Effector memory CD8-positive, alpha-beta T cell (primary cell): ENCODE results near the gene STK36.

Source experiments
- ATAC-seq: fragments of 150-1000 bp; cut with Tn5 transposase; replicated peaks from 2 replicates; pipeline ENCODE4 v1.10.0; 2021; ENCODE audit warnings: mild to moderate bottlenecking, moderate library complexity
- DNase-seq, 3 experiments: peaks; one replicate each; pipeline ENCODE4 v3.0.0; 2021
- H3K27ac Mint-ChIP-seq, 2 donors: one replicate each; pipeline ENCODE4 v1.8.0; 2022; ENCODE audit warnings: mild to moderate bottlenecking in 2 of 2, mixed read lengths in 2 of 2, moderate library complexity in 2 of 2
- H3K27me3 Mint-ChIP-seq, 2 donors: one replicate each; pipeline ENCODE4 v1.8.0; 2022; ENCODE audit warnings: mixed read lengths in 2 of 2
- H3K36me3 Mint-ChIP-seq: one replicate; pipeline ENCODE4 v1.8.0; 2022; ENCODE audit warnings: mild to moderate bottlenecking, moderate library complexity, mixed read lengths; ENCODE audit not compliant: insufficient read depth
- H3K4me1 Mint-ChIP-seq, 2 donors: one replicate each; pipeline ENCODE4 v1.8.0; 2022; ENCODE audit warnings: low read depth in 2 of 2, mixed read lengths in 2 of 2
- H3K4me3 Mint-ChIP-seq, 2 donors: one replicate each; pipeline ENCODE4 v1.8.0; 2022; ENCODE audit warnings: mild to moderate bottlenecking in 2 of 2, mixed read lengths in 2 of 2, moderate library complexity in 2 of 2
- H3K9me3 Mint-ChIP-seq, 2 donors: one replicate each; pipeline ENCODE4 v1.8.0; 2022; ENCODE audit warnings: mixed read lengths in 2 of 2

Gene STK36

DNA sequence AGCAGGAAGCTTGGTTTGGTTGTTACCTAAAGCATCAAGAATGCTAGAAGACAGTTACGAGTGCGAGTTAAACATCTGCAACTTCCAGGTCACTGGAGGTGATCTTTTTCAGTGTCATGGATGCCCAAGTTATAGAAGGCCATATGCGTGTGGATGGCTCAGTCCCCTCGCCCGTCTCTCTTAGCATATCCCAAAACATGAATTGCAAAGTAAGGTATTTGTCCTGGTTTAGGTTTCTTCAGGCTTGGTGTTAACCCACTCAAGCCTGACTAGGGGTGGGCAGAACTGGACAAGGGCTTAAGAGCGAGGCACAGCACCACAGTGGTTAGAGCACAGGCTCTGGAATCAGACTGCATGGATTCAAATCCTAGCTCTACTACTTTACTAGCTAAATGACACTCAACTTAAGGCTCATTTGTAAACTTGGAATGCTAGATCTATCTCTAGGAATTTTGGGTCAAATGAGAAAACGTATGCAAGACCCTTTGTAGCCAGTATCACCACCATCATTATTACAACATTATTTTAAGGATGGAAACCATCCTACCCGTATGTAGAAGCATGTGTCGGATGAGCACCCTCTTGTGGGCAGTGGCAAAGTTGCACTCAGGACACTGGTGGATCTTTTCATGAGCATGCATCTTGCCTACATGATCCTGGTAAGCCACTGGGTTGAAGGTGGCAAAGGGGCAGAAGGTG is 23.6 kb upstream of the STK36 start:
- Mint-ChIP-seq H3K36me3 (peaks cover 73% of the 10 kb centered on the region), H3K4me3 (no peak overlapping the region), H3K9me3 (no peaks in the 10 kb centered on the region), H3K4me1 (peaks cover 6 to 13% of the 10 kb centered on the region in 2 donors), H3K27me3 (no peaks in the 10 kb centered on the region), H3K27ac (no peak overlapping the region)
- ATAC-seq (peak; percentile 84), DNase-seq (peak; percentile 40 to 51 (median 40))

DNA sequence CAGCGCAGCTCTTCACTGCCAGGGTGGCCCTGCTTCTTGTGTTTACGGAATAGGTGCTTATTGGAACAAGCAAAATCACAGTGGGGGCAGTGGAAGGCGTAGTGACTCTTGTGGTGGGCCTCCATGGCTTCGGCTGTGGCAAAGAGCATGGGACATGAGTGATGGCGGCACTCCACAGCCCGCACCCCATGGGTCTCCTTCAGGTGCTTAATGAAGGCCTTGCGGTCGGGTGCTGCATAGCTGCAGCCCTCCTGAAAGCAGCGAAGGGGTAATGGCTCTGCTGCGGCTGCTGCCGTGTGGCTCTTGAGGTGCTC is 23.1 kb upstream of the STK36 start:
- peaks cover 6 to 13% of the 10 kb centered on the region in 2 donors for H3K4me1 Mint-ChIP-seq
- no peak for DNase-seq
- peaks cover 74% of the 10 kb centered on the region for H3K36me3 Mint-ChIP-seq
- H3K4me3 Mint-ChIP-seq, result no peak overlapping the region
- no peaks in the 10 kb centered on the region for H3K27me3 Mint-ChIP-seq
- H3K9me3 Mint-ChIP-seq, result no peaks in the 10 kb centered on the region
- peak overlapping the region in 1 of 2 donors; percentile 16 for H3K27ac Mint-ChIP-seq
- no peak for ATAC-seq

DNA sequence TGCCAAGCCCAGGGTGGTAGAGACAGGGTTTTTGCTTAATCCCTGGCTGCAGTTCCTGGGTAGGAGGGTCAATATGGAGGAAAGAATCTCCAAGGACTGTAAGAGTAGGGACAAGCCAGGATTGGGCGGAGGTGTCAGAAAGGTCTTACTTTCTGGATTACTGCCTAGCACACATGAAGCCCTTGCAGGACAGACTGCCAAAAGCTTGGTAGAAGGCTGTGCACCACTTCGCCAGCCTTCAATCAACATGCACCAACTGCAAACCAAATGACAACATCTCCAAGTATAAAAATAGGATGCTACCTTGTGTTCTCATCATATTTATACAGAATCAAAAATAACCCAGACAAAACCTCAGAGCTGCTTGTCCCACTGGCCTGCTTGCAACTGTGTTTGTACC is 16.1 kb upstream of the STK36 start:
- Mint-ChIP-seq H3K4me1 (peaks cover 33 to 45% of the 10 kb centered on the region in 2 donors), H3K4me3 (no peak overlapping the region), H3K27me3 (no peaks in the 10 kb centered on the region), H3K36me3 (peaks cover 61% of the 10 kb centered on the region), H3K9me3 (no peaks in the 10 kb centered on the region), H3K27ac (no peak overlapping the region)
- no peak for DNase-seq
- no peak for ATAC-seq

DNA sequence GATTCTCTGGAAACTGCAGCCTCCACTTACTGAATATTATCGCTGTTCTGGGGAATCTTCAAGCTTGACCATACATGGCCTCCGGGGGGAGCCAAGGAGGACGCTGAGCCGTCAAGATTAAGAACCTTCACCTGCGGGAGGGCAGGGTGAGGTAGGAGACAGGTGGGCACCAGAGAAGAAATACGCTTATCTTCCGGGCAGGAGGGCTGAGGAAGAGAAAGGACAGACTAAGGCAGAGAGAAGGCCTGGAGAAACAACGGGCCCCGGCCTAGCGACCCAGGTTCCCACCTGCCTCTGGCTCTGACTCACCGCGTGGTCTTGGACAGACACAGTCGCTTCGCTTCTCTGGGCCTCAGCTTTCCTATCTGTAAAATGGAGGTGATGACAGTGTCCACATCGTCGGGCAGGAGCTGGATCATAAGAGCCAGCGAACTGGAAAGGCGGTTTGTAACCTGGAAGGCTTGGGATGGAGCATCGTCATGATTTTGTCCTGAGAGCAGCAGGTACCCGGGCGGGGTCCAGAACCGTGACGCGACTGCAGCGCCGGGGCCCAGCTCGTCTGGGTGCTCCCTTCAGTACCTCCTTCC is 13.1 kb upstream of the STK36 start:
- Mint-ChIP-seq H3K27ac (peak overlapping the region; percentile 90 to 95), H3K4me3 (peak overlapping the region; percentile 90 to 97), H3K9me3 (no peaks in the 10 kb centered on the region), H3K36me3 (peaks cover 49% of the 10 kb centered on the region), H3K27me3 (no peaks in the 10 kb centered on the region), H3K4me1 (peaks cover 31 to 37% of the 10 kb centered on the region in 2 donors)
- DNase-seq (peak; percentile 8 to 34 (median 21)), ATAC-seq (peak; percentile 23)

DNA sequence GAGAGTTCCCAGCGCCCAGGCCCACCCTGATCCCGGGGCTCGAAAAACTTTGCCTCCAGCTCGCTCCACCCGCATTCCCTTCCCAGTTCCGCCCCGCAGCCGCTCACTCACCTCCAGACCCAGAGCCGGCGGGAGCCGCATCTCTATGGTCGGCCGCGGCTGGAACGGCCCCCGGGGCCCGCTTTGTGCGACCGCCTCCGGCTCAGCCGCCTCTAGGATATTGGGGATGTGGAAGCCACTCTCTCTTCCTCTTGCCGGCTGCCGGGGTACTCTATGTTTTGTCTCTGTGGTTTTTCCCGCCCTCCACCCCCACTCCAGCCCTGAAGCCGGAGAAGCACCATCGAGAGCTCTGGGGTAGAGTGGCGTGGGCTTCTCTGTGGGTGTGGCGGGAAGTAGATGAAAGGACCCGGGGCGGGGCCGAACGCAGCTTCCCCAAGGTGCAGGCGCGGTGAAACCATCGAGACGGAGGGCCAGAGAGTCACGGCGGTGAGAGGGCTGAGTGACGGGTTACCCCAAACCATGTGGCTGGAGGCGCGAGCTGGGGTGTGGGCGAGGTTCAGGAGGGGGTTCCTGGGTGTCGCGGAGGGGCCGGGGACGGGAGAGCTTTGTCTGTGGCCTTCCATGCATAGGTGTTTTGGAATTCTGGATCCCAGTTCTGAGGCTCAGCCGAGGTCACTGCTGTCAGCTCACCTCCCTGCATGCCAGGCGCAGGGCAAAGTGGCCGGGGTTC is 12.5 kb upstream of the STK36 start, which contains the start of the genes BCS1L and ZNF142:
Gene BCS1L, plus strand, starts transcription at position 426 of the 730 bp plus-strand sequence. CDS start 1,305 bp downstream, outside the sequence.
Gene ZNF142, minus strand, starts transcription at position 366 of the 730 bp plus-strand sequence. CDS start 3,194 bp downstream, outside the sequence.
- peaks cover 31 to 37% of the 10 kb centered on the region in 2 donors for H3K4me1 Mint-ChIP-seq
- DNase-seq, result peak; percentile 85 to 88 (median 87)
- H3K4me3 Mint-ChIP-seq, result peak within 1 kb of the TSS; percentile 90 to 97
- H3K27me3 Mint-ChIP-seq, result no peaks in the 10 kb centered on the region
- H3K36me3 Mint-ChIP-seq, result peaks cover 49% of the 10 kb centered on the region
- peak within 1 kb of the TSS; percentile 90 to 95 for H3K27ac Mint-ChIP-seq
- peak; percentile 97 for ATAC-seq
- H3K9me3 Mint-ChIP-seq, result no peaks in the 10 kb centered on the region

DNA sequence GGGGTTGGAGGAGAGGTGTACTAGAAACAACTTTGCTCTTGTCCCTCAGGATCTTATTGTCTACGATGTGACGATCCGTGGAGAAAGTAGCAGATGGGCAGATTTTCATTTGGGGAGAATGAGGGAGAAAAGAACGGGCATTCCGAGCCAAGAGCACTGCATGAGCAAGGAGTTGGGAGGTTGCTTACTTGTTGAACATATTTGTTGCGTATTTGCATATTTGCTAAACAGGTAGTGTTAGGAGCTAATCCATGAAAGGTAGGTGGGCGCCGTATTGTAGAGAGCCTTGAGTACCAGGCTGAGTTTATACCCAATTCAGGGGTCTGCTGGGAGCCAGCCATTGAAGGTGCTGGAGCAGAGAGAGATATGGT is 11.9 kb upstream of the STK36 start:
- Mint-ChIP-seq H3K4me3 (peak overlapping the region; percentile 90 to 97), H3K27ac (peak overlapping the region; percentile 90 to 95), H3K9me3 (no peaks in the 10 kb centered on the region), H3K27me3 (no peaks in the 10 kb centered on the region), H3K4me1 (peaks cover 31 to 37% of the 10 kb centered on the region in 2 donors), H3K36me3 (peaks cover 47% of the 10 kb centered on the region)
- DNase-seq, result no peak
- ATAC-seq, result no peak

DNA sequence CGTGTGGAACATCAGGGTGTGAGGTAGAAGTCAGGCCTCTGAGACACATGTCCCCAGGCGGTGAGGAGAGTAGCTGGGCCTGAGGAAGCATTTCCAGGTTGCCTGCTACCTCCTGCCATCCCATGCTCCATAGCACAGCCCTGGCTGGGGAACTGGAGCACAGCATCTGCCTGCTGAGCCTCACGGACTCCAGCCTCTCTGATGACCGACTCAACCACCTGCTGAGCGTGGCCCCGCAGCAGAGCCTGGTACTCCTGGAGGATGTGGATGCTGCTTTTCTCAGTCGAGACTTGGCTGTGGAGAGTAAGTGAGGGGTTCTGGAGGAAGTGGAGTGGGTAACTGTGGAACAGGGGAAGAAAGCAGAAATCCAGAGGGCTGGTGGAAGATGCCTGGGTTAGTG is 9.5 kb upstream of the STK36 start:
- Mint-ChIP-seq H3K9me3 (no peaks in the 10 kb centered on the region), H3K36me3 (peaks cover 58% of the 10 kb centered on the region), H3K4me3 (no peak overlapping the region), H3K27me3 (no peaks in the 10 kb centered on the region), H3K27ac (peak overlapping the region in 1 of 2 donors; percentile 80), H3K4me1 (peaks cover 25 to 27% of the 10 kb centered on the region in 2 donors)
- DNase-seq (no peak), ATAC-seq (no peak)

DNA sequence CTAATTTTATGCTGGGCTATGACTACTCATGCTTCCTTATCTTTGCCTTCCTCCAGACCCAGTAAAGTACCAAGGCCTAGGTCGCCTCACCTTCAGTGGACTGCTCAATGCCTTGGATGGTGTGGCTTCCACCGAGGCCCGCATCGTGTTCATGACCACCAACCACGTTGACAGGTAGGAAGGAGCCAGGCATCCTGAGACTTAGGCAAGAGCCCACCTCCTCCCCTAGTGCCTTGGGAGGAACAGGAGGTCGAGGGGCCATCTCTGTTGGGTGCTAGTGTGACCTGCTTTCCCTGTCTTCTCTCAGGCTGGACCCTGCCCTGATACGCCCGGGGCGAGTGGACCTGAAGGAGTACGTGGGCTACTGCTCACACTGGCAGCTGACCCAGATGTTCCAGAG is 9.1 kb upstream of the STK36 start:
- no peaks in the 10 kb centered on the region for H3K27me3 Mint-ChIP-seq
- H3K4me3 Mint-ChIP-seq, result no peak overlapping the region
- peaks cover 60% of the 10 kb centered on the region for H3K36me3 Mint-ChIP-seq
- DNase-seq (no peak), ATAC-seq (no peak)
- peaks cover 22 to 24% of the 10 kb centered on the region in 2 donors for H3K4me1 Mint-ChIP-seq
- H3K27ac Mint-ChIP-seq, result peak overlapping the region in 1 of 2 donors; percentile 80
- H3K9me3 Mint-ChIP-seq, result no peaks in the 10 kb centered on the region

DNA sequence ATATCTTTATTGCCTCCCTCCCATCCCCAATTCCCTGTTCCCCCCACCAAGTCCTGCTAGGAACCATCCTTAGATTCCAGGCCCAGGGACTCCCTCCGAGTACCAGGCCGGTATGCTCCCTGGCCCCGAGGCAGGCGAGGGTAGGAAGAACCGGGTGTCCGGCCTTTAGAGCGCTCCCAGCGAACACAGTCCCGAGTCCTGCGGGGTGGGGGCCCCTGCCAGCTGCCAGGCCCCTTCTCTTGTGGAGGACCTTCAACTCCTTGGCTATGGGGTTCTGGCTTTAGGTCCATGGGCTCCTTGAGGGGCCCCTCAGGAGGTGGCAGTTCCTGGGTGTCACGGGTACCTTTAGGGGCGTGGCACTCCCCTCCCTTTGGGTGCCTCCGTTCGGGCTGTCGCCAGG is 8.0 kb upstream of the STK36 start:
- no peak for DNase-seq
- Mint-ChIP-seq H3K9me3 (no peaks in the 10 kb centered on the region), H3K4me3 (no peak overlapping the region), H3K27me3 (no peaks in the 10 kb centered on the region), H3K4me1 (peaks cover 13 to 14% of the 10 kb centered on the region in 2 donors), H3K27ac (no peak overlapping the region), H3K36me3 (peaks cover 60% of the 10 kb centered on the region)
- ATAC-seq, result no peak

DNA sequence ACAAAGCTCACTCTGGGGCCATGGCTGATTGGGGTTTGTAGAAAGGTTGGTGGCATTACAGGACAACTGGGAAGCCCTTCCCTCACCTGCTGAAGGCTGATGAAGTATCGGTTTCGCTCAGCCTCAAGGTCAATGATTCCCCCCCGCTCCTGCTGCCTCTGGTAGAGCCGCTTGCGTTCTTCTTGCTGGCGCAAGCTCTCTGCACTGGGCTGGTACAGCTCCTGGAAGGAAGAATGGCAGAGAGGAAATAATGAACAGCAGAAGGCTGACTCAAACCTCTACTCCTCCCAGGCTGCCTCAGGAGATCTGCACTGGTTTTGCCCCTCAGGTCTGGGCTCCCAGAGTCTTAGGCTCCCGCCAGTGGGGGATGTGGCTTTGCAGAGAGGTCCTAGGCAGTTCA is 7.2 kb upstream of the STK36 start:
- Mint-ChIP-seq H3K4me3 (no peak overlapping the region), H3K27me3 (no peaks in the 10 kb centered on the region), H3K4me1 (peaks cover 8 to 10% of the 10 kb centered on the region in 2 donors), H3K27ac (peak overlapping the region in 1 of 2 donors; percentile 51), H3K9me3 (no peaks in the 10 kb centered on the region), H3K36me3 (peaks cover 55% of the 10 kb centered on the region)
- ATAC-seq (no peak), DNase-seq (no peak)

DNA sequence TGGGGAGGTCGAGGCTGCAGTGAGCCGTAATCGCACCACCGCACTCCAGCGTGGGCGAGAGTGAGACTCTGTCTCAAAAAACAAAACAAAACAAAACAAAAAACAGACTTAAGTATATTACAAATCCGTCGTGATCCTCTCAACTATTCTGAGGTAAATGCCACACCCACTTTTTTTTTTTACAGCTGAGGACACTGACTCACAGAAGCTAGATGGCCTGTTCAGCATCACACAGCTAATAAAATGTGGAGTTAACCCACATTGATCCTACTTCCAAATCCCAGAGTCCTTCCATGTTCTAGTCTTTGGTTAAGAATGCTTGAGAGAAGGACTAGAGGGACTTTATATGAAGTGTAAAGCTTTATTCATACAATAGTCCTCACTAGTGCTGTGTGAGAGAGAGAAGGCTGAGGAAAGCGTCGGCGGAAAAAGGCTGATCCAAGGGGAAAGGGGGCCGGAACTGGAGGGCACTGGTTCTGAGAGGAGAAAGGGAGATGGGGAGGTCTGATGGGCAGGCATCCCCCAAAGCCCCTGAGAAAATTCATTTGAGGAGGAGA is 711 bp upstream of the STK36 start:
- DNase-seq (no peak), ATAC-seq (no peak)
- Mint-ChIP-seq H3K27ac (peak overlapping the region; percentile 97 to 99), H3K27me3 (no peaks in the 10 kb centered on the region), H3K36me3 (peaks cover 27% of the 10 kb centered on the region), H3K4me1 (peaks cover 16 to 26% of the 10 kb centered on the region in 2 donors), H3K4me3 (peak overlapping the region; percentile 96 to 97), H3K9me3 (no peaks in the 10 kb centered on the region)

DNA sequence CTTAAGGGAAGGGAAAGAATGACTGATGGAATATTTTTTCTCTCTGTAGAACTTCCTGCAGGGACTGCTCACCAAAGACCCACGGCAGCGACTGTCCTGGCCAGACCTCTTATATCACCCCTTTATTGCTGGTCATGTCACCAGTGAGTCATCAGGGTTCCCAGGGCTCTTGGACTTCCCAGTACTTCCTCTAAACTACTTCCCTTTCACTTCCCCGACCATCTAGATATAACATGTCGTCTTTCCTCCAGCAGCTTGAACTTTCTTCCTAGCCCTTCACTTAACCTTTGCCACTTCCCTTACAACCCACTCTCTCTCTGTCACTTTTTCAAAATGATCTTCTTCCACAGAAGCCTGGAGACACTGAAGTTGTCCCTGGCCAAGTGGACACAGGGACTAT is 7.2 kb downstream of the STK36 start:
- no peak for DNase-seq
- ATAC-seq, result no peak
- Mint-ChIP-seq H3K9me3 (no peaks in the 10 kb centered on the region), H3K36me3 (no peaks in the 10 kb centered on the region), H3K27me3 (no peaks in the 10 kb centered on the region), H3K4me3 (no peak overlapping the region), H3K27ac (no peak overlapping the region), H3K4me1 (no peaks in the 10 kb centered on the region)

DNA sequence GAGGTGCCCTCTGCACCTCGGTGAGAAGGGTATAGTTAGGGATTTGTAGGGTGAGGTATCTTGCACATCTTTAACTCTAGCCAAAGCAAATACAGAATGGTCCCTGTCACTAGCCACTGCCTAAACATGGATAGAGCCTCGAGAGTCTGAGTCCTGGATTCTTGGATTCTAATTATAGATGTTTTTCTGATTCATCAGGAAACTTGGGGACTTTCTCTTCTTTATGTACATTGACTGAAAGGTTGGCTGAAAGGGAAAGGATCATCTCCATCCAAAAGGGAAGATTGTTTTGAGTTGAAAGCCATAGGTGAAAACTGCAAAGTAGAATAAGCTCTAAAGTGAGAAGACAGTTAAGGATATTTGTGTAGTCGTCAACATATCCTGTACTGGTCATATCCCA is 8.2 kb downstream of the STK36 start:
- ATAC-seq (no peak), DNase-seq (no peak)
- Mint-ChIP-seq H3K4me1 (no peaks in the 10 kb centered on the region), H3K27ac (no peak overlapping the region), H3K27me3 (no peaks in the 10 kb centered on the region), H3K9me3 (no peaks in the 10 kb centered on the region), H3K36me3 (no peaks in the 10 kb centered on the region), H3K4me3 (no peak overlapping the region)
